T-helper 17 cell (primary cell): ENCODE results near the gene PDE1A. TPM values are rescaled to one million over a fixed set of nuclear protein-coding genes. Genes with fewer than 3 reads are reported as not detected.
"Not testable (repeated sequence)": the region's sequence is repeated elsewhere in the genome, so short reads cannot be mapped to it uniquely, and the experiment has no call there.

Source experiments
- ATAC-seq: fragments of 150-1000 bp; cut with Tn5 transposase; 2 replicates; pipeline ENCODE4 v1.10.0; 2021; ENCODE audit warnings: mild to moderate bottlenecking, moderate library complexity
- DNase-seq, 3 donors: peaks; one replicate each; pipeline versions ENCODE4 v3.0.0 to v3.0.0-alpha.2; 2020 to 2021
- H3K9me3 ChIP-seq: one replicate; pipeline ENCODE4 v1.7.0; 2013; ENCODE audit warnings: low read length, mild to moderate bottlenecking; ENCODE audit not compliant: control insufficient read depth, poor library complexity, severe bottlenecking
- H3K27ac Mint-ChIP-seq: one replicate; pipeline ENCODE4 v1.8.0; 2022; ENCODE audit warnings: mild to moderate bottlenecking, moderate library complexity, mixed read lengths
- H3K27me3 Mint-ChIP-seq: one replicate; pipeline ENCODE4 v1.8.0; 2022; ENCODE audit warnings: mixed read lengths
- H3K36me3 Mint-ChIP-seq: one replicate; pipeline ENCODE4 v1.8.0; 2022; ENCODE audit warnings: low read depth, mixed read lengths
- H3K4me1 Mint-ChIP-seq: one replicate; pipeline ENCODE4 v1.8.0; 2022; ENCODE audit warnings: mild to moderate bottlenecking, mixed read lengths
- H3K4me3 Mint-ChIP-seq: one replicate; pipeline ENCODE4 v1.8.0; 2022; ENCODE audit warnings: mild to moderate bottlenecking, moderate library complexity, mixed read lengths
- total RNA-seq, 4 donors: library from RNA in 2 of 4; stranded (reverse) in 2 of 4; gene quantifications; one replicate each; pipeline ENCODE4 v1.2.3 and lab custom pipeline; 2022 to 2026

The PDE1A gene
- total RNA-seq, 2 donors from 2014 or later, result not detected

GRCh38 chr2:182391443-182391842, 35.4 kb downstream of the PDE1A start:
- no peak for ATAC-seq
- no peaks in the 10 kb centered on the region for H3K9me3 ChIP-seq
- no peaks in the 10 kb centered on the region for H3K4me1 Mint-ChIP-seq
- H3K36me3 Mint-ChIP-seq, result no peaks in the 10 kb centered on the region
- no peak for DNase-seq
- H3K27ac Mint-ChIP-seq, result no peak overlapping the region
- no peak overlapping the region for H3K4me3 Mint-ChIP-seq
- H3K27me3 Mint-ChIP-seq, result no peaks in the 10 kb centered on the region

DNA sequence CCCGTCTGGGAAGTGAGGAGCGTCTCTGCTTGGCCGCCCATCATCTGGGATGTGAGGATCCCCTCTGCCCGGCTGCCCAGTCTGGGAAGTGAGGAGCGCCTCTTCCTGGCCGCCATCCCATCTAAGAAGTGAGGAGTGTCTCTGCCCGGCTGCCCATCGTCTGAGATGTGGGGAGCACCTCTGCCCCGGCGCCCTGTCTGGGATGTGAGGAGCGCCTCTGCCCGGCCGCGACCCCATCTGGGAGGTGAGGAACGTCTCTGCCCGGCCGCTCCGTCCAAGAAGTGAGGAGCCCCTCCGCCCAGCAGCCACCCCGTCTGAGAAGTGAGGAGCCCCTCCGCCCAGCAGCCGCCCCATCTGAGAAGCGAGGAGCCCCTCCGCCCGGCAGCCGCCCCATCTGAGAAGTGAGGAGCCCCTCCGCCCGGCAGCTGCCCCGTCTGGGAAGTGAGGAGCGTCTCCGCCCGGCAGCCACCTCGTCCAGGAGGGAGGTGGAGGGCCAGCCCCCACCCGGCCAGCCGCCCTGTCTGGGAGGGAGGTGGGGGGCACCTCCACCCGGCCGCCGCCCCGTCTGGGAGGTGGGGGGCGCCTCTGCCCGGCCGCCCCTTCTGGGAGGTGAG, 40.5 kb downstream of the PDE1A start:
- not testable (repeated sequence) for H3K4me1 Mint-ChIP-seq, H3K9me3 ChIP-seq, DNase-seq, ATAC-seq, H3K27ac Mint-ChIP-seq, H3K4me3 Mint-ChIP-seq, H3K36me3 Mint-ChIP-seq, H3K27me3 Mint-ChIP-seq

DNA sequence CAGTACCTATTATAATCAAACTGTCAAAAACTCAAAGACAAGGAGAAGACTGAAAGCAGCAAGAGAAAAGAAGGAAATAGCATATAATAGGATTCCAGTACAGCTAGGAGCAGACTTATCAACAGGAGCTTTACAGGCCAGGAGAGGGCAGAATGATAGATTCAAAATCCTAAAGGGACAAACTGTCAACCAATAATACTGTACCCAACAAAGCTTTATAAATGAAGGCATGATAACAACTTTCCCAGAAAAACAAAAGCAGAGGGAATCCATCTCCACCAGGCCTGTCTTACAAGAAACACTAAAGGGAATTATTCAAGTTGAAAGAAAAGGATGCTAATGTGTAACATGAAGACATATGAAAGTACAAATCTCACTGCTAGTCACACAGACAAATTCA, 42.0 kb downstream of the PDE1A start:
- Mint-ChIP-seq H3K36me3 (no peaks in the 10 kb centered on the region), H3K4me3 (no peak overlapping the region)
- no peak for ATAC-seq

DNA sequence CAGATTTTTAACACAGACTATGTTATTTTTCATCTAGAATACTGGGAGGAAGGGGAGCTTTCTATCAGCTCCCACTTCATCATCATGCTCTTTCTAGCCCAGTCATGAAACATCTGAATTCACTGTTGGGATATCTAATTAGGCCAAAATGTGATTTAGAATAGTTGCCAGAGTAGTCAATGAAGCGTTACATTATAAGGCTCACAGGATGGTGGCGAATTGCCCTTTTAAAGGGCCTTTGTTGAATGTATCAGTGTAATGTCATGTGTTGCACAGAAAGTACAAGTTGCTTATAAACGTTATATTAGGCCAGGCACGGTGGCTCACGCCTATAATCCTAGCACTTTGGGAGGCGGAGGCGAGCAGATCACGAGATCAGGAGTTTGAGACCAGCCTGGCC, 45.6 kb downstream of the PDE1A start:
- H3K4me3 Mint-ChIP-seq, result no peak overlapping the region
- H3K4me1 Mint-ChIP-seq, result no peaks in the 10 kb centered on the region
- H3K27me3 Mint-ChIP-seq, result no peaks in the 10 kb centered on the region
- no peaks in the 10 kb centered on the region for H3K36me3 Mint-ChIP-seq
- no peaks in the 10 kb centered on the region for H3K9me3 ChIP-seq
- no peak overlapping the region for H3K27ac Mint-ChIP-seq
- ATAC-seq (no peak), DNase-seq (no peak)

More for the DNA sequence above, 42.0 kb downstream of the PDE1A start:
- no peak overlapping the region for H3K27ac Mint-ChIP-seq
- H3K27me3 Mint-ChIP-seq, result no peaks in the 10 kb centered on the region
- H3K4me1 Mint-ChIP-seq, result no peaks in the 10 kb centered on the region
- DNase-seq, result no peak
- no peaks in the 10 kb centered on the region for H3K9me3 ChIP-seq

- H3K4me3 Mint-ChIP-seq, result no peak overlapping the region
- no peaks in the 10 kb centered on the region for H3K36me3 Mint-ChIP-seq
- DNase-seq, result no peak
Measured at GRCh38 chr2:182379241-182379640, 47.6 kb downstream of the PDE1A start.

GRCh38 chr2:182378759-182379158, 48.1 kb downstream of the PDE1A start:
- ATAC-seq (no peak), DNase-seq (no peak)
- Mint-ChIP-seq H3K36me3 (no peaks in the 10 kb centered on the region), H3K4me3 (no peak overlapping the region), H3K27ac (no peak overlapping the region), H3K27me3 (no peaks in the 10 kb centered on the region), H3K4me1 (no peaks in the 10 kb centered on the region)
- H3K9me3 ChIP-seq, result no peaks in the 10 kb centered on the region

More at GRCh38 chr2:182379241-182379640, 47.6 kb downstream of the PDE1A start:
- Mint-ChIP-seq H3K27ac (no peak overlapping the region), H3K27me3 (no peaks in the 10 kb centered on the region), H3K4me1 (no peaks in the 10 kb centered on the region)
- no peak for ATAC-seq
- H3K9me3 ChIP-seq, result no peaks in the 10 kb centered on the region

DNA sequence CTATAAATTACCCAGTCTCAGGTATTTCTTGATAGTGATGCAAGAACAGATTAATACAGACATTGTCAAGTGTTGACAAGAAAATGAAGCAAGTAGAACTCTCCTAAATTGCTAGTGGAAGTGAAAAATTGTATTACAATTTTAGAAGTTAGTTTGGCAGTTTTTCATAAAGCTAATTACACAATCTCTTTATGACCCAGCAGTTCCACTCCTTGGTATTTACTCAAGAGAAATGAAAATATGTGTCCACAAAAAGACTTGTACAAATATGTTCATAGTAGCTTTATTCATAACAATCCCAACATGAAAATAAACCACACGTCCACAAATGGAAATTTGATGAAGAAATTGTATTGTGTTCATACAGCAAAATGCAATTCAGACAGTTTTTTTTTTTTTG, 49.4 kb downstream of the PDE1A start:
- Mint-ChIP-seq H3K27me3 (no peaks in the 10 kb centered on the region), H3K4me3 (no peak overlapping the region)
- ATAC-seq, result no peak

DNA sequence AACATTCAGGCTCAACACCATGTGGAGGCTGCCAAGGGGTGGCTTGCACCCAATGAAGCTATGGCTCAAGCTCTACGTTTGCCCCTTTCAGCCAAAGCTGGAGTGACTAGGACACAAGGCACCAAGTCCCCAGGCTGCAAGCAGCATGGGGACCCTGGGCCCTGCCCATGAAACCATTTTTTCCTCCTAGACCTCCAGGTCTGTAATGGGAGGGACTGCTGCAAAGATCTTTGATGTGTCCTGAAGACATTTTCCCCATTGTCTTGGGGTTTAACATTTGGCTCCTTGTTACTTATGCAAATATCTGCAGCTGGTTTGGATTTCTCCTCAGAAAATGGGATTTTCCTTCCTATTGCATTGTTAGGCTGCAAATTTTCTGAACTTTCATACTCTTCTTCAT, 51.0 kb downstream of the PDE1A start:
- ATAC-seq, result no peak
- Mint-ChIP-seq H3K27me3 (no peaks in the 10 kb centered on the region), H3K27ac (no peak overlapping the region), H3K4me1 (no peaks in the 10 kb centered on the region), H3K4me3 (no peak overlapping the region), H3K36me3 (no peaks in the 10 kb centered on the region)
- DNase-seq, result no peak
- H3K9me3 ChIP-seq, result no peaks in the 10 kb centered on the region

More for the DNA sequence above, 49.4 kb downstream of the PDE1A start:
- DNase-seq, result no peak
- Mint-ChIP-seq H3K27ac (no peak overlapping the region), H3K4me1 (no peaks in the 10 kb centered on the region), H3K36me3 (no peaks in the 10 kb centered on the region)
- no peaks in the 10 kb centered on the region for H3K9me3 ChIP-seq

- DNase-seq, result no peak
- H3K4me3 Mint-ChIP-seq, result no peak overlapping the region
- no peaks in the 10 kb centered on the region for H3K9me3 ChIP-seq
- no peaks in the 10 kb centered on the region for H3K36me3 Mint-ChIP-seq
- no peaks in the 10 kb centered on the region for H3K4me1 Mint-ChIP-seq
- ATAC-seq, result no peak
- no peaks in the 10 kb centered on the region for H3K27me3 Mint-ChIP-seq
- H3K27ac Mint-ChIP-seq, result no peak overlapping the region
Measured at GRCh38 chr2:182372661-182373060, 54.2 kb downstream of the PDE1A start.

DNA sequence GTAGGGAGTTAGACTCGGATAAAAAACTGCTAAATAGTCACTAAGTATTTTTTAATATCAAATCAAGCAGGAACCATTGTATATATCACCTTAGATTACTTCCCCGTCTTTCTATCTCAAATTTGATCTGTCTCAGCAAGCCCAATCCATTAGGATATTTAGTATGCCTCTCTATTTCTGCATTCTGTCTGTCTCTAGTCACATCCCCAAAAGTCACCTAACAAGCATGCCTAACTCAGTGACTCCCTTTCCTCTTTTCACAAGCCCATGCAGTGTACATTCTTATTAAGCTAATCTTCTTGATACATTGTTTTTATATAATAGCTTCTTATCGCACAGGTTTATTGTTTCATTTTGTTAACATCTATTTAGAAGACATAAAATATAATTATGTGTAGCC, 57.8 kb downstream of the PDE1A start:
- H3K9me3 ChIP-seq, result no peaks in the 10 kb centered on the region
- ATAC-seq (no peak), DNase-seq (no peak)
- no peak overlapping the region for H3K4me3 Mint-ChIP-seq
- no peak overlapping the region for H3K27ac Mint-ChIP-seq
- H3K36me3 Mint-ChIP-seq, result no peaks in the 10 kb centered on the region
- H3K27me3 Mint-ChIP-seq, result no peaks in the 10 kb centered on the region
- no peaks in the 10 kb centered on the region for H3K4me1 Mint-ChIP-seq

- Mint-ChIP-seq H3K4me3 (no peak overlapping the region), H3K36me3 (no peaks in the 10 kb centered on the region), H3K4me1 (no peaks in the 10 kb centered on the region), H3K27me3 (no peaks in the 10 kb centered on the region), H3K27ac (no peak overlapping the region)
- no peaks in the 10 kb centered on the region for H3K9me3 ChIP-seq
- no peak for ATAC-seq
- DNase-seq, result no peak
Measured at GRCh38 chr2:182368446-182368845, 58.4 kb downstream of the PDE1A start.

DNA sequence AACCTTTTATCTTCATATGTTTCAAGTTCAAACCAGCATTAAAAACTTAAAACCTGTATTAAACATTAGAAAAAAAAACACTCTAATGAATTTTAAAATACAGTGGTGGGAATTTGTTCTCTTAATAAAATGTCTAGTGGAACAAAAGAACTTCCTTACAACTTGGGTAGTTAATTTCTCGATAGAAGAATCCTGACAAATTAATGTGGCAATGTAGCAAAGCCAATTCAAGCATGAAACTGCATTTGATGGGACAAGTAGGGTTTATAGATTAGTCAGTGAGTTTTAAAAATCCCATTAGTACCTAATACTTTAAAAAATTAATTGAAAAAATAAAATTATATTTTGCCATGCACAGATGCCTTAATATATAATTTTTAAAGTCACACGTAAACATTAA, 59.4 kb downstream of the PDE1A start:
- ATAC-seq (no peak), DNase-seq (no peak)
- no peak overlapping the region for H3K4me3 Mint-ChIP-seq

GRCh38 chr2:182366628-182367027, 60.2 kb downstream of the PDE1A start:
- Mint-ChIP-seq H3K4me3 (no peak overlapping the region), H3K27me3 (no peaks in the 10 kb centered on the region), H3K27ac (no peak overlapping the region), H3K4me1 (no peaks in the 10 kb centered on the region), H3K36me3 (no peaks in the 10 kb centered on the region)
- DNase-seq, result no peak
- no peaks in the 10 kb centered on the region for H3K9me3 ChIP-seq
- ATAC-seq, result no peak

More for the DNA sequence above, 59.4 kb downstream of the PDE1A start:
- H3K27ac Mint-ChIP-seq, result no peak overlapping the region
- H3K36me3 Mint-ChIP-seq, result no peaks in the 10 kb centered on the region
- no peaks in the 10 kb centered on the region for H3K4me1 Mint-ChIP-seq
- no peaks in the 10 kb centered on the region for H3K9me3 ChIP-seq
- H3K27me3 Mint-ChIP-seq, result no peaks in the 10 kb centered on the region

- no peak overlapping the region for H3K27ac Mint-ChIP-seq
- no peak for ATAC-seq
- no peaks in the 10 kb centered on the region for H3K9me3 ChIP-seq
- DNase-seq, result no peak
- H3K27me3 Mint-ChIP-seq, result no peaks in the 10 kb centered on the region
- no peaks in the 10 kb centered on the region for H3K4me1 Mint-ChIP-seq
- H3K36me3 Mint-ChIP-seq, result no peaks in the 10 kb centered on the region
- H3K4me3 Mint-ChIP-seq, result no peak overlapping the region
Measured at GRCh38 chr2:182365855-182366254, 61.0 kb downstream of the PDE1A start.
